NCI-H510A treated with DMSO at 0.1 percent for 48 hours (cell line): ENCODE data around the gene NCL.
A peak's percentile ranks its signal among the peaks of the same experiment; 100 is the strongest.
"Not testable (repeated sequence)": the region's sequence is repeated elsewhere in the genome, so short reads cannot be mapped to it uniquely, and the experiment has no call there.

Source experiments
- DNase-seq: peaks from one replicate; lab custom pipeline; 2025; lab: John Stamatoyannopoulos, UW

NCL gene

GRCh38 chr2:231430437-231430836 is 33.8 kb downstream of the NCL start:
- DNase-seq, result not testable (repeated sequence)

GRCh38 chr2:231429901-231430300 is 34.4 kb downstream of the NCL start:
- DNase-seq, result no peak

- no peak for DNase-seq
Measured at GRCh38 chr2:231429152-231429551, 35.1 kb downstream of the NCL start.

GRCh38 chr2:231427116-231427515 is 37.2 kb downstream of the NCL start:
- DNase-seq, result no peak

GRCh38 chr2:231425811-231426703 is 38.2 kb downstream of the NCL start:
- DNase-seq, result no peak

- no peak for DNase-seq
Measured at GRCh38 chr2:231425291-231425810, 38.9 kb downstream of the NCL start.

GRCh38 chr2:231423176-231423575 is 41.1 kb downstream of the NCL start:
- DNase-seq, result no peak

GRCh38 chr2:231422056-231422455 is 42.2 kb downstream of the NCL start:
- no peak for DNase-seq

GRCh38 chr2:231421051-231421580 is 43.2 kb downstream of the NCL start:
- no peak for DNase-seq

- no peak for DNase-seq
Measured at GRCh38 chr2:231418820-231419640, 45.3 kb downstream of the NCL start.

GRCh38 chr2:231415029-231415428 is 49.3 kb downstream of the NCL start:
- no peak for DNase-seq

- DNase-seq, result no peak
Measured at GRCh38 chr2:231413921-231414476, 50.3 kb downstream of the NCL start.

- no peak for DNase-seq
Measured at GRCh38 chr2:231413456-231413855, 50.8 kb downstream of the NCL start.

GRCh38 chr2:231412618-231412963 is 51.7 kb downstream of the NCL start:
- DNase-seq, result no peak

GRCh38 chr2:231411831-231412617 is 52.3 kb downstream of the NCL start:
- DNase-seq, result peak; percentile 95

GRCh38 chr2:231411237-231411636 is 53.0 kb downstream of the NCL start:
- DNase-seq, result no peak

GRCh38 chr2:231410293-231411004 is 53.8 kb downstream of the NCL start:
- DNase-seq, result no peak

- no peak for DNase-seq
Measured at GRCh38 chr2:231409776-231410175, 54.5 kb downstream of the NCL start.

GRCh38 chr2:231408304-231408703 is 56.0 kb downstream of the NCL start:
- DNase-seq, result peak; percentile 19

- not testable (repeated sequence) for DNase-seq
Measured at GRCh38 chr2:231407686-231408085, 56.6 kb downstream of the NCL start.
